NCI-H82 treated with DMSO at 0.1 percent for 48 hours (cell line): Measurements from ENCODE around the gene STRN.
"Not testable (repeated sequence)": the region's sequence is repeated elsewhere in the genome, so short reads cannot be mapped to it uniquely, and the experiment has no call there.

Experiments
- DNase-seq: peaks from one replicate; lab custom pipeline; 2025; ENCODE audit not compliant: unreplicated experiment; lab: John Stamatoyannopoulos, UW

STRN gene, protein sequence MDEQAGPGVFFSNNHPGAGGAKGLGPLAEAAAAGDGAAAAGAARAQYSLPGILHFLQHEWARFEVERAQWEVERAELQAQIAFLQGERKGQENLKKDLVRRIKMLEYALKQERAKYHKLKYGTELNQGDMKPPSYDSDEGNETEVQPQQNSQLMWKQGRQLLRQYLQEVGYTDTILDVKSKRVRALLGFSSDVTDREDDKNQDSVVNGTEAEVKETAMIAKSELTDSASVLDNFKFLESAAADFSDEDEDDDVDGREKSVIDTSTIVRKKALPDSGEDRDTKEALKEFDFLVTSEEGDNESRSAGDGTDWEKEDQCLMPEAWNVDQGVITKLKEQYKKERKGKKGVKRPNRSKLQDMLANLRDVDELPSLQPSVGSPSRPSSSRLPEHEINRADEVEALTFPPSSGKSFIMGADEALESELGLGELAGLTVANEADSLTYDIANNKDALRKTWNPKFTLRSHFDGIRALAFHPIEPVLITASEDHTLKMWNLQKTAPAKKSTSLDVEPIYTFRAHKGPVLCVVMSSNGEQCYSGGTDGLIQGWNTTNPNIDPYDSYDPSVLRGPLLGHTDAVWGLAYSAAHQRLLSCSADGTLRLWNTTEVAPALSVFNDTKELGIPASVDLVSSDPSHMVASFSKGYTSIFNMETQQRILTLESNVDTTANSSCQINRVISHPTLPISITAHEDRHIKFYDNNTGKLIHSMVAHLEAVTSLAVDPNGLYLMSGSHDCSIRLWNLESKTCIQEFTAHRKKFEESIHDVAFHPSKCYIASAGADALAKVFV

DNA sequence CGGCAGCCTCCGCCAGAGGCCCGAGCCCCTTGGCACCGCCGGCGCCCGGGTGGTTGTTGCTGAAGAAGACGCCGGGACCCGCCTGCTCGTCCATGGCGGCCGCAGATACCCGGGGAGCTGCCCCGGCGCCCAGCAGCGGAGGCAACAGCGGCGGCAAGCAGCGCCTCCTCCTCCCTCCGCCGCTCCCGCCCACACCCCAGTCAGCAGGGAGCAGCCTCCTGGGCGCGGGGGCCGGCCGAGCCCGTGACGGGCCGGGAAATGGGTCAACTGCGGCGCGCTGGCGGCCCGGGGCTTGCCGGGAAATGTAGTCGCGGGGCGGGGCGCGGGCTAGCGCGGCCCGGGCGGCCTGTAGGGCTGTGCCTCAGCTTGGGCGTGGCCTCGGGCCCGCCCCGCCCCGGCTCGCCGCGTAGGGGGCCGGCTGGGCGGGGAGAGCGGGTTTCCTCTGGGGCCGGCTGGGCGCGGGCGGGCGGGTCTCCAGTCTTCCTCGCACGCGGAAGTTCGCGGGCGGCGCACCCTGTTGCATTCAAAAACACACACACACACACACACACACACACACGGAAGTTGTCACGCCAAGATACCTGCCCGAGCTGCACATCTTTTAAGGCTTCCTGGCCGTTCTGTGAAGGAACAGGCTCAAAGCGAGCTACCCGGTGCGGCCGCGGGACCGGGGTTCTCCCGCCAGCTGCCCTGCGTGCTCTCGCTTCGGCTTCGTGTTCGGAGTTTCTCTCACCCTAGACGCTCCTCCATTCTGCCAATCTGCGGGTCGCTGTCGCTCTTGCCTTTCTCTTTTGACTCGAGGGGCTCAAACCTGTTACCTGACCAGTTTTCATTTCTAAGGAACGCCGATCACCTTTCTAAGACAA lies at the start of gene STRN:
Gene STRN (minus strand): TSS at position 167 of the 866 bp plus-strand sequence. CDS start 73 bp downstream, at position 94.
- peak; percentile 87 for DNase-seq

DNA sequence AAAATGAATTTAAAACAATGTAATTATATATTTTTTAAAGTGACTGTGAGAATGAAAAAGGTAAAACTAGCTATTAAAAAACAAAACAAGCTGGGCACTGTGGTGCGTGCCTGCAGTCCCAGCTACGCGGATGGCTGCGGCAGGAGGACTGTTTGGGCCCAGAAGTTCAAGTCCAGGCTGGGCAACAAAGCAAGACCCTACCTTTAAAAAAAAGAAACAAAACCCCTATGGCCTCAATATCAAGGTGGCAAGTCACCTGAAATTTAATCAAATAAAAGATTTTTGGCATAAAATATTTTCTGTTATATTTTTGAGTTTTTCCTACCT lies 46.9 kb upstream of the STRN start:
- no peak for DNase-seq

DNA sequence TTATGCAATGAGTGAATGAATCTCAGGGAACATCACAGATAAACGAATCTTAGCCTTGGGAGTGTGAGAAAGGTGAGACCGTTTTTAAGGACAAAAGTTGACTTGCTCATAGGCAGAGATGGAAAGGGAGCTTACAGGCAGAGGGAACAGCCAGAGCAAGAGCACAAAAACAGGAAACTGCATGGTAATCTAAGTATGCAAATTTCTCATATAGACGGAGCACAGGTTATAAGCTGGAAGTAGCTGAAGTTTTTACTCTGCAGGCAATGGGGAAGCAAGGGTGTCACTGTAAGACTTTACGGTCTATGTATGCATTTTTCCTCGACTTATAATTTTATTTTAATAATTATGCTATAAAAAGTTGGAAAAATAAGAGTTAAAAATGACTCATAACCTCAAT lies 44.8 kb upstream of the STRN start:
- DNase-seq = no peak

DNA sequence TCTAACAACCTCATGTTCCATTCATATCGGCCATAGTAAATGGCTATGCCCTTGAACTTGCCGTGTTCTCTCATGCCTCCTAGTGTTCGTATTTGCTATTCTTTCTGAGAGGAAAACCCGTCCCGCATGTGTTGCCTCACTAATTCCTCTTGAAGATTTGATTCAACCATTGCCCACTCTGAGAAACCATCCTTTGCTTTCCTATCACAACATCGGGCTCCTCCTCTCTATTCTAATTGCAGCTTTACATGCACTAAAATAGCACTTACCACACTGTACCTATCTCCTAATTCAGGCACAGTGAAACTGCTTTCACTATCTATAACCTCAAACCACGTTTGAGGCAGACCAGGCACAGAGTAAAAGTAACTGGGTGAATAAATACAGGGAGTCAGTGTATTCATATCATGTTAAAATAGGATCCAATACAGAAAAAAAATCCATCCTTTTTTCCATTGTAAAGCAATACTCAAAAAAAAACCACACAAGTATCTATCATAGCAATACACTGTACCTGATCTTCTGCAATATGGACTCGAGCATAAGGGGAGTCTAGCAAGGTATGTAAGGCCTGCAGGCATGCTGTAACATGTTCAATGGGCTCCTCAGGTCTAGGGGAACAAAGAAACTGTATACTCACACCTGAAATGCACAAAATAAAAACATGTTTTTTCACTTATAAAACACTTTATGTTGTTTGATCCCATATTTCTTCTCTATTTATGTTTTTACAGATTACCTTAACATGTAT lies 39.0 kb upstream of the STRN start:
- DNase-seq = no peak

DNA sequence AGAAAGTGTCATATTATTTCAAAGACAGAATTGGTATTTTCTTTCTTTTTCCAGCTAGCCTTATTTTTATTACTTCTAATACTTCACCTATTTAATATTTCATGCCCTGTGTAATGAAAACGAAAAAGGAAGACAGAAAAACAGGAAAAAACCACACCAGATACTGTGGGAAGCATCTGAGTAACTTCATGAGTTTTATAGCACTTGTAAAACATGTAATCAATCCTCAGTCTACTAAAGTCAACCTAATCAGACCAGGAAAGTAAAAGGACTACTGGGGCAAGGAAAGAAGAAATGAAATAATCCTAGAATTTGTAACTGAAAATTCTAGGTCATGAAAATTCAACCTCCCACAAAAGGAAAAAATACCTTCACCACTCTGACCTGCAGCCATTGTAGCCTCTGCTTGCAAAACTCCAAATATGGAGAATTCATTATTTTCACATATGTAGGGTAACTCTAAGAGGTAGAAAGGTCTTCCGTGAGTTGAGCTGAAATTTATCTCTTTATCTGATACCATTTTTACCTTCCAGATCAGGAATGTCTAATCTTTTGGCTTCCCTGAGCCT lies 34.7 kb upstream of the STRN start:
- DNase-seq = no peak

DNA sequence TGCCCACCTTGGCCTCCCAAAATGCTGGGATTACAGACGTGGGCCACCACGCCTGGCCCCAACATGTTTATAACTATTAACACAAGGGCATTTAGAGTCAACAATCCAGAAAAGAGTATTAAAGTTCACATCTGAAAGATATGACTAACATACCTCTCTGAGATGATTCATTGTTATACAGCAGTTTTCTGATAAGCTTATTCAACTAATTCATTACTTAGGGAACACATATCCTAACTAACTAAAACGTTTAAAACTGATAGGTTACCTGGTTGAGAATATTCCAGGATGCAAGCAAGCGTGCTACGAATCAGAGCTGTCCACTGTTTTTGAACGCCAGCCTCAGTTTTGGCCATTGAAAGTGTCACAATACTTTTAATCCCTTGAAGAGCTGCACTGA lies 34.0 kb upstream of the STRN start:
- no peak for DNase-seq

DNA sequence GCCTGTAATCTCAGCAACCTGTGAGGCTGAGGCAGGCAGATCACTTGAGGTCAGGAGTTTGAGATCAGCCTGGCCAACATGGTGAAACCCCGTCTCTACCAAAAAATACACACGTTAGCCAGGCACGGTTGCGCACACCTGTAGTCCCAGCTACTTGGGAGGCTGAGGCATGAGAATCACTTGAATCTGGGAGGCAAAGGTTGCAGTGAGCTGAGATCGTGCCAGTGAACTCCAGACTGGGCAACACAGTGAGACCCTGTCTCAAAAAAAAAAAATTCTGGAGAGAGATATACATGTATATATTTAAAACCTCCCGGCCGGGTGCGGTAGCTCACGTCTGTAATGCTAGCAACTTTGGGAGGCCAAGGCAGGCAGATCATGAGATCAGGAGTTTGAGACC lies 33.1 kb upstream of the STRN start:
- DNase-seq = not testable (repeated sequence)

DNA sequence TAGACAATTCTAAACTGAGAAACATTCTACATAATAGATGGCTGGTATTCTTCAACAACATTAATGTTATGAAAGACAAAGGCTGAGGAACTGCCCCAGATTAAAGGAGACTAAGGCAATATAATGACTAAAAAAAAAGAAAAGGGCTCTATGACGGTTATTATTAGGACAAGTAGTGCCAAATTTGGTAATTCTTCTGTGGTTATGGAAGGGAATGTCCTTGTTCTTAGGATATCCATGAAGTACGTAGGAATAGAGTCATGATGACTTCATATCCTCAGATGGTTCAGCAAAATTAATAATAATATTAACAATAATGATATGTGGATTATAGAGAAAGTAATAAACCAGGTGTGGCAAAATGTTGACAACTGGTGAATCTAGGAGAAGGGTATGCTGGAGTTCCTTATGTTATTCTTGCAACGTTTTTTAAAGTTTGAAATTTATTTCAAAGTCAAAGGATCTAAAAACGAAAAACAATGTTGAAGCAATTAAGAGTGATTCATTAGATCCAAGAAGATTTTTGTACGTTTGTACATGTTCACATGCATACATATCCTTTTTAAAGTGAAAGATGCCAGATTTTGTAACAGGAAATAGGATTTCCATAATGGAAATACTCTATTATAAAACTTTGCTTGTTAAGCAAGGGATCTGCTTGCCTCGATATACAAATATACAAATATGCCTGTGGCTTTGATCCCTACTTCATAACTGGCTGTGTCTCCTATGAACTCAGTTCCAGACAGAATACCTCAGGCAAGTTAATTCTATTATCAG lies 27.7 kb upstream of the STRN start:
- DNase-seq = no peak

DNA sequence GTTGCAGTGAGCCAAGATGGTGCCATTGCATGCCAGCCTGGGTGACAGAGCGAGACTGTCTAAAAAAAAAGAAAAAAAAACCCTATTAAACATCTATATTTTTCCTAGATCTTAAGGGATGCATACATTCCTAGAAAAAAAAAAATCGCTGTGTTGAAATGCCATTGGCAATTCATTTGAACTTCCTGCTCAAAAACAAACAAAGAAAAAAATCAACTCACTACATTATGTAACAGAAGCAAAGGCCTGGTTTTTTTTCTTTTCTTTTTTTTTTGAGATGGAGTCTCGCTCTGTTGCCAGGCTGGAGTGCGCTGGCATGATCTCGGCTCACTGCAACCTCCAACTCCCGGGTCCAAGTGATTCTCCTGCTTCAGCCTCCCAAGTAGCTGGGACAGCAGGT lies 21.7 kb upstream of the STRN start:
- DNase-seq = no peak

DNA sequence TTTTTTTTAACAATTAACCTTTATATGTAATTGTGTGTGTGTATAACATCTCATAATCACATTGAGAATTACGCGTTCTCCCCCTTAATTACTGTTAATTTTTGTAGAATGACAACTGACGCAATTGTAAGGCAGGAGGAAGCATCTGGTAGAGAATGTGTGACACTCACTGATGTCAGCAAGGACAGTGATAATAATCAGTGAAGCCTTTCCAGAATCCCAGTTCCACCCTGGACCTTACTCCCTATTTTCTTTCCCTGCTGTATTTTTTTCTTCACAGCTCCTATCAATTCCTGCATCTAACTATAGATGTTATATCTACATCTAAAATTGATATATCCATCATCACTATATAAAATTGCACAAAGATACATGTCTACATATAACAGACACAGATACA lies 16.1 kb upstream of the STRN start:
- no peak for DNase-seq

DNA sequence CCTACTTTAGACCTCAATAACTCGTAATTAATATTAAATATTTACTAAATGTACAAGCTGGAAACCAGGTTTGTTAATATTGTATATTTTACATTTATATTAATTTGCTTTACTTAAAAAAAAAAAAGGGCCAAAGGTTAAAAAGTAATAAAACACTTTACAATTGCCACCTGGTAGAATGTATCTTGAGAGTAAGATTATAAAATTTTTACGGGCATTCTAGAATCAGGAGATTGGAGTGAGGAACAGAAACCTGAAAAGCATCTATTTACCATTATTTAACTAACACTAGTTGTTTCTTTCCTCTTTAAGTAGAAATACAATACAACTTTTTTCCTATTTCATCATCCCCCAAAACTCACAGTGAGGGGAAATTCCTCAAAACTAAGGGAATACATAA lies 15.6 kb upstream of the STRN start:
- DNase-seq = no peak

DNA sequence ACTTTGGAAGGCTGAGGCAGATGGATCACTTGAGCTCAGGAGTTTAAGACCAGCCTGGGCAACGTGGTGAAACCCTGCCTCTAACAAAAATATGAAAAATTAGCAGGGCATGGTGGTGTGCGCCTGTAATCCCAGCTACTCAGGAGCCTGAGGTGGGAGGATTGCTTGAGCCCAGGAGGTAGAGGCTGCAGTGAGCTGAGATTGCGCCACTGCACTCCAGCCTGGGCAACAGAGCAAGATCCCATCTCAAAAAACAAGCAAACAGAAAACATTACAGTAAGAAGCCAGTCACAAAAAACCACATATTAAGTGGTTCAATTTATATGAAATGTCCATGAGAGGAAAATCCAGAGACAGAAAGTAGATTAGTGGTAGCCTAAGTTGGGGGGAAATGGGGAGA lies 12.7 kb upstream of the STRN start:
- not testable (repeated sequence) for DNase-seq

DNA sequence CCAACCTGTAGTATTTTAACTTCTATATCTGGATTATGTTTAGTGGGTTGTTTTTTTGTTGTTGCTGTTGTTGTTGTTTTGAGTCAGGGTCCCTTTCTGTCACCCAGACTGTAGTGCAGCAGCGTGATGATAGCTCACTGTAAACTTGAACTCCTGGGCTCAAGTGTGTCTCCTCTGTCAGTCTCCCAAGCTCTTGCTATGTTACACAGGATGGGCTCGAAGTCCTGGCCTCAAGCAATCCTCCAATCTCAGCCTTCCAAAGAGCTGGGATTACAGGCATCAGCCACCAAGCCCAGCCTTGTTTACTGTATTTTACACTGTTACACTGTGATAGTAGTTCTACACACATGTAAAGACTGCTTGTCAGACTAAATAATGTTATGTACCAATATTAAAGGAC lies 9.7 kb upstream of the STRN start:
- DNase-seq = no peak

DNA sequence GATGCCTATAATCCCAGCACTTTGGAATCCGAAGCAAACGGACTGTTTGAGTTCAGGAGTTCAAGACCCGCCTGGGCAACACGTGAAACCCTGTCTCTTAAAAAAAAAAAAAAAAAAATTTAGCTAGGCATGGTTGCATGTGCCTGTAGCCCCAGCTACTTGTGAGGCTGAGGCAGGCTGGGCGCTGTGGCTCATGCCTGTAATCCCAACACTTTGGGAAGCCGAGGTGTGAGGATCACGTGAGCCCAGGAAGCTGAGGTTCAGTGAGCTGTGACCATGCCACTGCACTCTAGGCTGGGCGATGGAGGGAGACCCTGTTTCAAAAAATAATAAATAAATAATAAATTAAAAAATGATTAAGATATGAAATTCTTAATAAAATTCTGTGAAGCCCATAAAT lies 9.0 kb upstream of the STRN start:
- DNase-seq = no peak

DNA sequence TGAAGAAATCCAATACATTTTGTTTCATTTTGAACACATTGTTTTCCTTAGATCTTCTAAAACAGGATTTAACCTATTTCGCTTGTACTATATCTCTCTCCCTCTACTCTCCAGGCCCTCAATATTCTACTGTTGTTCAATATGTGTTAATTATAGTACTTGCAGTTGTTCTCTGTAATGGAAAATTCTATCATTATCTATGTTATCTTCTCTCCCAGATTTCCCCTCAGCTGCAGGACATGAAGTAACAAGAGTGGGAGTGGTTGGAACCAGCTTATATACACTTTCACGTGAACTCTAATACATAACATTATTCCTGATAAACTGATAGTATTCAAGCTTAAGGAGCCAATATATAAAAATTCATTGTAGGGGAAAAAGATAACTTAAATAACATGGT lies 7.0 kb upstream of the STRN start:
- no peak for DNase-seq

DNA sequence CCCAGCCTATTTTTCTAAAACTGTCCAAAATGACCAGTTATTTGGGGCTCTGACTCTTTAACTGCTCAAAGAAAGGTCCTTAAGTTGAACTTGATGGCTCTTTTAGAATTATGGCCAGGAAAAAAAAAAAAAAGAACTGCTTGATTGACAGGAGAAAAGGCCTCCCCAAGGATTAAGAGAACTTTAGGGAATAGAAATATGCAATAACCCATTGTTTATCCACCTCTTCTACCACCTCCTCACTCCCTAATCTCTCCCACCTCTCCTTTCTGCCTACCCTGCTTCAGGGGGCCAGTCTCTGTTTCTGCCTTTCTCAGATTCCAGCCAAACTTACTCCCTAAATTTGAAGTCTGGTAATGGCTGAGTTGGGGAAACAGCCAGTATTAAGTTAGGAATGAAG lies 5.7 kb upstream of the STRN start:
- DNase-seq = no peak

DNA sequence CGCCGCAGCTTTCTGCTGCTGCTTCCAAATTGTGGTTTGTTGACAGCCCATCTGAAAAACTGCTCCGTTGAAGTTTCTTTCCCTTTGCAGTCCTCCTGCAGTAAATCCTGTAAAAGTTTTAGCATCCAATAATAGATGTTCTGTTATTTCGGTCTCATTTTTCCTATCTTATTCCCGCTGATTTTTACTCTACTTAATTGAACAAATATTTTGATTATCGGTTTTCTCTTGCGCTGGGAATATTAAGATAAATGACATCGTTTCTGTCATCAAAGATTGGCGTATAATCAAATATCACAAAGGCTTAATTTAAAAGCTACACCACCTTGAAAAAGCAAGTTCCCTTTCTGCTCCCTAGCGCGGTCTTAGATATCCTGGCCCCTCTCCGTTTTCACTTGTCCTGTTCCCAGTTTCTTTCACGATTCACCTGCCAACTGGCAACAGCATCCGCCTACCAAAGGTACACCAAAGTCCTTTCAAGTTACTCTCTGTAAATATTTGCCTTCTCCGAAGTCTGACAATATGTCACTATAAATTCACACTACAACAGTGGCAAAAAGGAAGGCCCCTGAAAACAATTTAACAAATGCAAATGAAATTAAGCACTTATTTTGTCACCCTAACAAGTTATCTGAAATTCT lies 1.0 kb upstream of the STRN start:
- DNase-seq = no peak

DNA sequence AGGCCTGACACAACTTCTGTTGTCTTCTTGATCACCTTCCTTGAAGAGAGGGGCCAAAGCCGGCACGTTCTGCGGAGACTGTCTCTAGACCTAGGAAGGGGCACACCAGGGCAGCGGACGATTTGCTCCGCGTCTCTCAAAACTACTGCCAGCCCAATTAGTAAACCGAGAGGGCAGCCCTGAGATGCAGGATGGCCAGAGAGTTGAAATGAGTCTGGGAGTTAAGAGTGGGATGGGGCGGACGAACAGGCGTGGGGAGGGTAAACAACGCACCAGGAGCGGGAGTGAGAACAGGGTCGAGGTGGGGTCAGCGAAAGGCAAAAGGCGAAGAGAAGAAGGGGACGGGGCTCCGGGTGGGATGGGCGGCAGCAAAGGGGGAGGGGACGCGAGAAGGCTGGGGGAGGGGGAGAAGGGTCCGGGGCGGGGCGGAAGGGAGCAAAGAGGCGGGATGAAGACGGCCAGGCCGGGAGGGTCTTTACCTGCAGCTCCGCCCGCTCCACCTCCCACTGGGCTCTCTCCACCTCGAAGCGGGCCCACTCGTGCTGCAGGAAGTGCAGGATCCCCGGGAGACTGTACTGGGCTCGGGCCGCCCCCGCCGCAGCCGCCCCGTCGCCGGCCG lies 476 bp downstream of the STRN start:
- DNase-seq = peak; percentile 50

DNA sequence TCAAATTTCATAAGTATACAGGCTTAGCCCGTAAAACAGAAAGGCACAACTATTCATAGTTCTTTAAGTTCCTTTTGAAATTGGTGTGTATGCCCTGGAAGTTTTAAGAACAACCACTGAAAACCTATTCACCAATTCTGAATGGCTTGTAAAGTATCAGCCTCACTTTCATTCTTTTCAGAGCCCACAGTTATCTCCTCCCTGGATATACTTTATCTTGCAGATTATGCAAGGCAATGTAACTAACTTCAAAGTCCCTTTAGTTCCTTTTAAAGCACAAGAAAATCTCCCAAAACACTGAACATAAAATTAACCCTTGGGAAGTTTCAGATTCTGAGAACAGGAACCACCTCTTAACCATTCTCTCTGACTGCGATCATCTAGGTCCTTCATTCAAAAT lies 1.1 kb downstream of the STRN start:
- DNase-seq = no peak
